Spleen (tissue), 11 donors: Measurements from ENCODE around the gene NCOA1. TPM values are rescaled to one million over a fixed set of nuclear protein-coding genes. Genes with fewer than 3 reads are reported as not detected.

Experiments
- DNase-seq: peaks from one replicate; pipeline ENCODE4 v3.0.0-alpha.2; 2020
- H3K27ac ChIP-seq, 8 donors: fragments of 200-600 bp; sonication (generic) in 7 of 8; 1 replicate in 4 of 8; 2 replicates in 4 of 8; pipeline versions ENCODE4 v1.5.0 to v1.8.0; 2016 to 2021; ENCODE audit warnings: inconsistent platforms in 4 of 8, mild to moderate bottlenecking in 4 of 8, moderate library complexity in 1 of 8
- H3K27me3 ChIP-seq, 7 donors: fragments of 200-600 bp; sonication (generic) in 6 of 7; replicated peaks in 1 of 7; 1 replicate in 4 of 7; 2 replicates in 3 of 7; pipeline versions ENCODE4 v1.5.0 to v1.8.0; 2016 to 2021; ENCODE audit warnings: inconsistent platforms in 3 of 7, mild to moderate bottlenecking in 1 of 7
- H3K36me3 ChIP-seq, 6 donors: fragments of 200-600 bp; sonication (generic) in 5 of 6; 1 replicate in 4 of 6; 2 replicates in 2 of 6; pipeline versions ENCODE4 v1.5.0 to v1.8.0; 2016 to 2021; ENCODE audit warnings: inconsistent platforms in 2 of 6
- H3K4me1 ChIP-seq, 6 donors: fragments of 200-600 bp; sonication (generic) in 5 of 6; 1 replicate in 3 of 6; 2 replicates in 3 of 6; pipeline versions ENCODE4 v1.5.0 to v1.8.0; 2016 to 2021; ENCODE audit warnings: inconsistent platforms in 3 of 6
- H3K4me3 ChIP-seq, 8 donors: fragments of 200-600 bp; sonication (generic) in 7 of 8; 1 replicate in 4 of 8; 2 replicates in 4 of 8; pipeline versions ENCODE4 v1.5.0 to v1.8.0; 2016 to 2021; ENCODE audit warnings: inconsistent platforms in 4 of 8, mild to moderate bottlenecking in 4 of 8, moderate library complexity in 2 of 8
- H3K9me3 ChIP-seq, 8 donors: fragments of 200-600 bp; sonication (generic) in 7 of 8; 1 replicate in 4 of 8; 2 replicates in 4 of 8; pipeline versions ENCODE4 v1.5.0 to v1.8.0; 2016 to 2021; ENCODE audit warnings: inconsistent platforms in 4 of 8
- POLR2A ChIP-seq, 3 donors: fragments of 450-650 bp; IDR thresholded peaks; one replicate each; pipeline ENCODE4 v1.5.1; 2017; ENCODE audit warnings: antibody characterized with exemption in 3 of 3, mild to moderate bottlenecking in 1 of 3
- POLR2AphosphoS5 ChIP-seq, 3 donors: sonication (generic); formaldehyde crosslinking; IDR thresholded peaks; one replicate each; pipeline ENCODE4 v1.5.1; 2017; ENCODE audit warnings: antibody characterized with exemption in 3 of 3
- WGBS, 5 donors: extraction: QIAGEN DNeasy Blood & Tissue Kit in 3 of 5; methylation state at CpG; one replicate each; pipeline versions ENCODE4 v1.1.5 to v1.1.7; 2013 to 2018; 5-methylcytosine and 5-hydroxymethylcytosine counted together
- intact Hi-C: fragments of 100-400 bp; cut with DNase I; formaldehyde crosslinking; loops from one replicate; pipeline ENCODE4 v1.15.0; 2023; ENCODE audit warnings: low total_unique reads
- polyA plus RNA-seq, 3 donors: library from polyadenylated mRNA; stranded (reverse); fragments of 200-250 nt; gene quantifications; one replicate each; pipeline ENCODE4 v1.2.1, GENCODE V29; 2013
- total RNA-seq, 7 donors: library from RNA; depleted of rRNA in 3 of 7; stranded (reverse); fragments of >200 nt in 3 of 7; fragmentation: NEBNext Ultra II Directional in 4 of 7; extraction: Animal tissue kit (Norgen Biotek cat#: 25700) in 4 of 7; gene quantifications; one replicate each; pipeline versions ENCODE4 v1.1.0 to v1.2.1, GENCODE V29; 2016 to 2021
- TF ChIP-seq, protein P1 (sequence below), 11 experiments: fragments of 200-600 bp in 7 of 11; fragments of 450-650 bp in 4 of 11; sonication (generic) in 4 of 11; IDR thresholded peaks in 8 of 11; conservative IDR thresholded peaks in 3 of 11; 1 replicate in 7 of 11; 2 replicates in 4 of 11; pipeline versions ENCODE4 v1.4.0 to v1.8.0; 2016 to 2021; ENCODE audit warnings: antibody characterized with exemption in 11 of 11, inconsistent platforms in 4 of 11, mild to moderate bottlenecking in 1 of 11
- donor health status: healthy with polysubstance abuse.
- donor health status: DM: no; HTN: no; CAD: no; lungs with moderate emphysema.
- donor health status: DM: no; HTN: no; CAD: no.
- donor health status: Bipolar disorder and iron deficiency.
- donor health status: healthy.
- donor health status: DM: no; HTN: no; CAD: no.
- donor health status: DM: yes; HTN: yes; CAD: no.

Gene NCOA1
- total and polyA plus RNA-seq, 10 donors: 4.4 to 73.6 (median 54.4) TPM

DNA sequence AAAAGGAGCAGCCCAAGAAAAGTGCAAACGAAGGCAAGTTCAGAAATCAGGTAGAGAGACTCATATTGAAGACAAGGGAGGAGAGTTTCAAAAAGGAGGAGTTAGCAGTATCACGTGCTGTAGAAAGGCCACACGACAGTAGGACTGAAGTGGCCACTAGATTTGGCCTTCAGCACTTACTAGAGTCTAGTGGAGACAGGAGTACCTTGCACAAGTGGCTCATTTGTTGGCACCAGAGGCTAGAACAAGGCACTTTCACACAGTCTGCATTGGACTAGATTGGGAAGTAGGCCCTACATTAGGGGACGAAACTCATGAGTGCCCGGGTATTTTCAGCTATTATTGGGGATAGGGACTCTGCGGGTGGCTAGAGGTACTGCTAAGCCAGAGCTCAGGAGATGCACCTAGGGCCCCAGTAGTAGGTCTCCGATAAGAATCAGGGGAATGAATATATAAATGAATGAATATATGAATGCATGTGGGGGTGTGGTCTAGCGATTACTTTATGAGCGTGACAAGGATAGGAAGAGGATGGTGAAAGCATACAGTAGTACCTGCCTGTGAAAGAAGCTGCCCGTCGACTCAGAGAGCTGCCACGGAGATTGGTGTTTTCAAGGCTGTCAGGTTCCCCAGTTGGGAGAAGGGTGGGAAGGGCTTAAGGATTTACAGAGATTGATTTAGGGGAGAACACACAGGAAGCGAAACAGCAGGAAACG is 1.4 kb upstream of the NCOA1 start:
- H3K36me3 ChIP-seq: no peaks in the 10 kb centered on the region
- H3K4me3 ChIP-seq: peak overlapping the region in 6 of 8 donors; percentile 28 to 96 (median 86)
- no peak for DNase-seq
- intact Hi-C loops: no loop called here
- H3K27me3 ChIP-seq: no peaks in the 10 kb centered on the region
- H3K4me1 ChIP-seq: peaks cover 18 to 44% (median 38%) of the 10 kb centered on the region in 6 donors
- H3K27ac ChIP-seq: peak overlapping the region; percentile 76 to 97 (median 96)
- no peaks in the 10 kb centered on the region for H3K9me3 ChIP-seq
- 61 to 74% (median 69%) methylated on average over 13 to 14 of the region's 14 CpGs for WGBS, 5 donors
- TF ChIP-seq, protein P1, sequence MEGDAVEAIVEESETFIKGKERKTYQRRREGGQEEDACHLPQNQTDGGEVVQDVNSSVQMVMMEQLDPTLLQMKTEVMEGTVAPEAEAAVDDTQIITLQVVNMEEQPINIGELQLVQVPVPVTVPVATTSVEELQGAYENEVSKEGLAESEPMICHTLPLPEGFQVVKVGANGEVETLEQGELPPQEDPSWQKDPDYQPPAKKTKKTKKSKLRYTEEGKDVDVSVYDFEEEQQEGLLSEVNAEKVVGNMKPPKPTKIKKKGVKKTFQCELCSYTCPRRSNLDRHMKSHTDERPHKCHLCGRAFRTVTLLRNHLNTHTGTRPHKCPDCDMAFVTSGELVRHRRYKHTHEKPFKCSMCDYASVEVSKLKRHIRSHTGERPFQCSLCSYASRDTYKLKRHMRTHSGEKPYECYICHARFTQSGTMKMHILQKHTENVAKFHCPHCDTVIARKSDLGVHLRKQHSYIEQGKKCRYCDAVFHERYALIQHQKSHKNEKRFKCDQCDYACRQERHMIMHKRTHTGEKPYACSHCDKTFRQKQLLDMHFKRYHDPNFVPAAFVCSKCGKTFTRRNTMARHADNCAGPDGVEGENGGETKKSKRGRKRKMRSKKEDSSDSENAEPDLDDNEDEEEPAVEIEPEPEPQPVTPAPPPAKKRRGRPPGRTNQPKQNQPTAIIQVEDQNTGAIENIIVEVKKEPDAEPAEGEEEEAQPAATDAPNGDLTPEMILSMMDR (IDR thresholded peaks at IDR 0.05 in 8 of 11, conservative IDR thresholded peaks at IDR 0.05 in 3 of 11): no peak
- TF ChIP-seq POLR2A (IDR thresholded peaks at IDR 0.05) (no peak), POLR2AphosphoS5 (IDR thresholded peaks at IDR 0.05) (no peak)

DNA sequence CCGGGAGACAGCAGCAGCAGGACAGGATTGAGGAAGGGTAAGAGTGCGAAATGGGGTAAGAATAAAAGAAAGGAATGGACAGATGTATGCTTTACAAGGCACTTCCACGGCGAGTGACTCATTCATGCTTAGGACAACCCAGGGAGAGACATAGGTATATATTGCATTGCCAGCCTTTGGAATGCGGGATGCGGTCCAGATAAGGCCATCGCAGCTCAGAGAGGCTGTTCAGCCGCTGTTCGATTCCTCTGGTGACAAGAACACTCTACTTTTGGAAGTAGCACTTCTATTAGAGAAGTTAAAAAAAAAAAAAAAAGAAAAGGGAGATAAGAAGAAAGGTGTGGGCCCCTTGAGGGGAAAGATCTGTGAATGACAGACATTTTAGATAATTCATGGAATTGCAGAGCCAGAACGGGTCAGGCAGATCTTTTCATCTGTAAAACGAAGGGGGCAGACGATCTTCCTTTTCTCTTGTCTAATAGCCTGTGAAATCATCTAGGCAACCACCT is 819 bp upstream of the NCOA1 start:
- TF ChIP-seq, protein P1 (IDR thresholded peaks at IDR 0.05 in 8 of 11, conservative IDR thresholded peaks at IDR 0.05 in 3 of 11): no peak
- no peak for TF ChIP-seq POLR2A (IDR thresholded peaks at IDR 0.05)
- no peak for TF ChIP-seq POLR2AphosphoS5 (IDR thresholded peaks at IDR 0.05)
- Histone ChIP-seq H3K27me3 (no peaks in the 10 kb centered on the region), H3K9me3 (no peaks in the 10 kb centered on the region), H3K27ac (peak overlapping the region; percentile 76 to 97 (median 96)), H3K4me1 (peaks cover 18 to 50% (median 40%) of the 10 kb centered on the region in 6 donors), H3K4me3 (peak overlapping the region; percentile 28 to 96 (median 71)), H3K36me3 (no peaks in the 10 kb centered on the region)
- DNase-seq: no peak
- intact Hi-C loops: no loop called here
- WGBS, 5 donors: 31 to 36% (median 35%) methylated on average over 12 of the region's 12 CpGs

DNA sequence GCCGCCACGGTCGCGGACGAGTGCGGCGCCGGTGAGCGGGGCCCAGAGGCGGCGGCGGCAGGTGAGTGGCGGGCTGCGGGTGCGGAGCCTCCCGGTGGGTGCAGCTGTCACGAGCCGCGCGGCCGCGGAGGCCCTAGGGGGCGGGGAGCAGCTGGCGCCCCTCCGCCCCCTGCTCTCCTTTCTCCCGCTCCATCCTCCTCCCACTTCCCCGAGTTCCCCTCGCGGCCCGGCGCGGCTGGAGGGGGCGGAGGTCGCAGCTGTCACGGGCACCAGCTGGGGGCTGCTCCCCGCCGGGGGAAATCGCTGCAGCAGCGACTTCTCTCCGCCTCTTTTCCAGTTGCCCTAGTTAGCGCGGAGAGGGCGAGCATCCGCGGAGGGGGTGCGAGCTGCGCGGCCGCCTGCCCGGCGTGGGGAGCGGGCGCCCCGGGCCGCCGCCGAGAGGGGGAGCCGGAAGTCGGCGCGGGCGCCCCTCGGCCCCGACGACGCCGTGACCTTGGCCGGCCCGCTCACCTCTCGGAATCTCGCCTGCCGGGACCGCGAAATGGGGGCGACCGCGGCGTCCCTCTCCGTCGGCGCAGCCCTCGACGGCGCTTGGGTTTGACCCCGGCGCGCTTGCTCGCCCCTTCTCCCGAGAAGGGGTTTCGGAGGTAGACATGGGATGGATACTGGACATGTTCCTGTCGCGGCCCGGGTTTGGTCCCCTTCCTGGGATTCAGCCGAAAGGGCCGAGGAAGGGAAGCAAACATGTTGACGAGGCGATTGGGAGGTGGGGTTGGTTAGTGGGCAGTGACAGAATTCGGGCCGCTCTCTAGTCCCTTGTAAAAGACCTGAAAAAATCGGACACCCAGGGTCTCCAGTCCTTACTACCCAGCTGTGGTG is 727 bp downstream of the NCOA1 start:
- TF ChIP-seq POLR2AphosphoS5 (IDR thresholded peaks at IDR 0.05) (peak; percentile 26 to 79 (median 74)), POLR2A (IDR thresholded peaks at IDR 0.05) (no peak)
- TF ChIP-seq, protein P1 (IDR thresholded peaks at IDR 0.05 in 8 of 11, conservative IDR thresholded peaks at IDR 0.05 in 3 of 11): peak in 1 of 11 experiments; percentile 17
- H3K36me3 ChIP-seq: no peaks in the 10 kb centered on the region
- DNase-seq: peak; percentile 94

More for the DNA sequence above, 727 bp downstream of the NCOA1 start:
- Histone ChIP-seq H3K27me3 (no peaks in the 10 kb centered on the region), H3K4me1 (peaks cover 18 to 65% (median 49%) of the 10 kb centered on the region in 6 donors), H3K4me3 (peak overlapping the region; percentile 81 to 96 (median 86)), H3K27ac (peak overlapping the region; percentile 74 to 97 (median 96)), H3K9me3 (no peaks in the 10 kb centered on the region)
- 1 to 5% (median 2%) methylated on average over 32 to 99 of the region's 100 CpGs for WGBS, 5 donors
- intact Hi-C loops: no loop called here
